Ascending aorta (tissue), 2 donors: ENCODE measurements around the gene MIDN. TPM values are rescaled to one million over a fixed set of nuclear protein-coding genes. Genes with fewer than 3 reads are reported as not detected.

Experiments used
- DNase-seq, 2 donors: peaks; one replicate each; pipeline ENCODE4 v3.0.0-alpha.2; 2019; ENCODE audit warnings: low spot score in 2 of 2
- H3K27ac ChIP-seq, 2 donors: fragments of 200-600 bp; sonication (generic); one replicate each; pipeline ENCODE4 v1.5.1; 2016 to 2017; ENCODE audit warnings: mild to moderate bottlenecking in 1 of 2
- H3K27me3 ChIP-seq: fragments of 200-600 bp; sonication (generic); one replicate; pipeline ENCODE4 v1.5.1; 2017
- H3K36me3 ChIP-seq, 2 donors: fragments of 200-600 bp; sonication (generic); one replicate each; pipeline ENCODE4 v1.5.1; 2016
- H3K4me1 ChIP-seq, 2 donors: fragments of 200-600 bp; sonication (generic); one replicate each; pipeline ENCODE4 v1.5.1; 2016 to 2017; ENCODE audit warnings: mild to moderate bottlenecking in 1 of 2
- H3K4me3 ChIP-seq, 2 donors: fragments of 200-600 bp; sonication (generic); one replicate each; pipeline ENCODE4 v1.5.1; 2016 to 2017; ENCODE audit warnings: mild to moderate bottlenecking in 1 of 2
- H3K9me3 ChIP-seq, 2 donors: fragments of 200-600 bp; sonication (generic); one replicate each; pipeline ENCODE4 v1.5.1; 2016
- intact Hi-C: fragments of 100-400 bp; cut with DNase I; formaldehyde crosslinking; loops from one replicate; pipeline ENCODE4 v1.15.1; 2023
- total RNA-seq: library from RNA; depleted of rRNA; stranded (reverse); fragments of >200 nt; gene quantifications from one replicate; pipeline ENCODE4 v1.1.0, GENCODE V29; 2016
- TF ChIP-seq, protein P1 (sequence below), 3 experiments: fragments of 200-600 bp in 2 of 3; fragments of 450-650 bp in 1 of 3; sonication (generic) in 2 of 3; IDR thresholded peaks; one replicate each; pipeline ENCODE4 v1.5.1; 2016 to 2019; ENCODE audit warnings: antibody characterized with exemption in 3 of 3, mild to moderate bottlenecking in 1 of 3, moderate library complexity in 1 of 3

The MIDN gene
- total RNA-seq, 1 donor from 2014 or later, result 307 TPM

GRCh38 chr19:1295169-1296012 is 47.0 kb downstream of the MIDN start:
- Histone ChIP-seq H3K27ac (no peak overlapping the region), H3K27me3 (peaks cover 18% of the 10 kb centered on the region), H3K9me3 (no peaks in the 10 kb centered on the region), H3K36me3 (no peaks in the 10 kb centered on the region), H3K4me1 (peaks cover 3% of the 10 kb centered on the region in 2 donors), H3K4me3 (no peak overlapping the region)
- DNase-seq, result no peak
- intact Hi-C loops, result no loop called here
- TF ChIP-seq, protein P1, sequence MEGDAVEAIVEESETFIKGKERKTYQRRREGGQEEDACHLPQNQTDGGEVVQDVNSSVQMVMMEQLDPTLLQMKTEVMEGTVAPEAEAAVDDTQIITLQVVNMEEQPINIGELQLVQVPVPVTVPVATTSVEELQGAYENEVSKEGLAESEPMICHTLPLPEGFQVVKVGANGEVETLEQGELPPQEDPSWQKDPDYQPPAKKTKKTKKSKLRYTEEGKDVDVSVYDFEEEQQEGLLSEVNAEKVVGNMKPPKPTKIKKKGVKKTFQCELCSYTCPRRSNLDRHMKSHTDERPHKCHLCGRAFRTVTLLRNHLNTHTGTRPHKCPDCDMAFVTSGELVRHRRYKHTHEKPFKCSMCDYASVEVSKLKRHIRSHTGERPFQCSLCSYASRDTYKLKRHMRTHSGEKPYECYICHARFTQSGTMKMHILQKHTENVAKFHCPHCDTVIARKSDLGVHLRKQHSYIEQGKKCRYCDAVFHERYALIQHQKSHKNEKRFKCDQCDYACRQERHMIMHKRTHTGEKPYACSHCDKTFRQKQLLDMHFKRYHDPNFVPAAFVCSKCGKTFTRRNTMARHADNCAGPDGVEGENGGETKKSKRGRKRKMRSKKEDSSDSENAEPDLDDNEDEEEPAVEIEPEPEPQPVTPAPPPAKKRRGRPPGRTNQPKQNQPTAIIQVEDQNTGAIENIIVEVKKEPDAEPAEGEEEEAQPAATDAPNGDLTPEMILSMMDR (IDR thresholded peaks at IDR 0.05), result no peak

DNA sequence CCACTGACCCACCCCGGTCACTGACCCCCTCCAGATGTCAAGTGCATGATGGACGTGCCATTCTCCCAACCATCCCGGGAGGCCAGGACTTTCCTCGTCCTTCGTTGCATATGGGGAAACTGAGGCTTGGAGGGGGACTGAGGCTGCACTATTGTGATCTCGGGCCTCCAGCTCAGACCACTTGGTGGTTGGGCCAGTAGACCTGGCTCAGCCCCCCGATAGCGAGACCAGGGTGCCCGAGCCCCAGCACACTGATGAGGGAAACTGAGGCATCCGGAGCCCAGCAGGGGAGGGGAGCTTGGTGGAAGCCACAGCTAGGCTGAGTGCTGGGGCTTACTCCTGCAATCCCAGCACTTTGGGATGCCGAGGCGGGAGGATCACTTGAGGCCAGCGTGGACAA is 47.7 kb downstream of the MIDN start:
- TF ChIP-seq, protein P1 (IDR thresholded peaks at IDR 0.05), result no peak

GRCh38 chr19:1296575-1297271 is 48.3 kb downstream of the MIDN start:
- H3K27ac ChIP-seq, result no peak overlapping the region
- no peaks in the 10 kb centered on the region for H3K36me3 ChIP-seq
- DNase-seq, result no peak
- H3K9me3 ChIP-seq, result no peaks in the 10 kb centered on the region
- intact Hi-C loops, result no loop called here
- peaks cover 18% of the 10 kb centered on the region for H3K27me3 ChIP-seq
- no peak overlapping the region for H3K4me3 ChIP-seq
- peaks cover 3% of the 10 kb centered on the region in 2 donors for H3K4me1 ChIP-seq
- TF ChIP-seq, protein P1 (IDR thresholded peaks at IDR 0.05), result no peak

More for the DNA sequence above, 47.7 kb downstream of the MIDN start:
- DNase-seq, result no peak
- H3K27ac ChIP-seq, result no peak overlapping the region
- no peaks in the 10 kb centered on the region for H3K36me3 ChIP-seq
- no peaks in the 10 kb centered on the region for H3K9me3 ChIP-seq
- no peak overlapping the region for H3K4me3 ChIP-seq
- intact Hi-C loops, result no loop called here
- H3K4me1 ChIP-seq, result peaks cover 3% of the 10 kb centered on the region in 2 donors
- H3K27me3 ChIP-seq, result peaks cover 18% of the 10 kb centered on the region

GRCh38 chr19:1298235-1298634 is 49.9 kb downstream of the MIDN start:
- H3K4me1 ChIP-seq, result peaks cover 3% of the 10 kb centered on the region in 2 donors
- DNase-seq, result no peak
- no peak overlapping the region for H3K4me3 ChIP-seq
- peaks cover 15% of the 10 kb centered on the region for H3K27me3 ChIP-seq
- H3K36me3 ChIP-seq, result no peaks in the 10 kb centered on the region
- no peaks in the 10 kb centered on the region for H3K9me3 ChIP-seq
- H3K27ac ChIP-seq, result no peak overlapping the region
- TF ChIP-seq, protein P1 (IDR thresholded peaks at IDR 0.05), result no peak
- intact Hi-C loops, result no loop called here

- Histone ChIP-seq H3K4me1 (peaks cover 3% of the 10 kb centered on the region in 2 donors), H3K27ac (no peak overlapping the region), H3K4me3 (no peak overlapping the region), H3K36me3 (no peaks in the 10 kb centered on the region), H3K9me3 (no peaks in the 10 kb centered on the region), H3K27me3 (peaks cover 5% of the 10 kb centered on the region)
- DNase-seq, result no peak
- TF ChIP-seq, protein P1 (IDR thresholded peaks at IDR 0.05), result no peak
- intact Hi-C loops, result no loop called here
These were observed 51.4 kb downstream of the MIDN start for GRCh38 chr19:1299801-1300200.
